NT2/D1 (cell line): Measurements from ENCODE around the gene SERINC5.

Source experiments
- DNase-seq: peaks from one replicate; pipeline ENCODE4 v3.0.0-alpha.2; 2011; ENCODE audit warnings: low read depth, low spot score
- H3K27me3 ChIP-seq: 2 replicates; pipeline ENCODE4 v1.6.0; 2011; ENCODE audit warnings: mild to moderate bottlenecking; ENCODE audit not compliant: insufficient read length, insufficient read depth
- H3K36me3 ChIP-seq: 2 replicates; pipeline ENCODE4 v1.6.1; 2011; ENCODE audit warnings: mild to moderate bottlenecking, low read length, mixed read lengths; ENCODE audit not compliant: insufficient read depth, insufficient read length
- H3K4me1 ChIP-seq: 2 replicates; pipeline ENCODE4 v1.5.1; 2011; ENCODE audit not compliant: insufficient read depth, insufficient read length
- H3K4me3 ChIP-seq: 2 replicates; pipeline ENCODE4 v1.5.1; 2011; ENCODE audit warnings: low read depth; ENCODE audit not compliant: insufficient read length
- H3K9ac ChIP-seq: 2 replicates; pipeline ENCODE4 v1.6.0; 2011; ENCODE audit warnings: low read depth; ENCODE audit not compliant: insufficient read length
- H3K9me3 ChIP-seq: 2 replicates; pipeline ENCODE4 v1.5.1; 2011; ENCODE audit warnings: mild to moderate bottlenecking, low read length; ENCODE audit not compliant: insufficient read depth
- SUZ12 ChIP-seq: IDR thresholded peaks from 2 replicates; pipeline ENCODE4 v1.6.1; 2011; ENCODE audit not compliant: insufficient read length, insufficient read depth; ENCODE audit errors: extremely low read depth
- YY1 ChIP-seq: IDR thresholded peaks from 2 replicates; pipeline ENCODE4 v1.6.1; 2011; ENCODE audit not compliant: insufficient read length, insufficient read depth
- ZNF274 ChIP-seq: IDR thresholded peaks from 2 replicates; pipeline ENCODE4 v1.6.1; 2011; ENCODE audit warnings: mild to moderate bottlenecking, low read depth, low read length

Gene SERINC5

GRCh38 chr5:80212171-80212667 lies 43.6 kb downstream of the SERINC5 start:
- Histone ChIP-seq H3K27me3 (no peaks in the 10 kb centered on the region), H3K9me3 (no peaks in the 10 kb centered on the region), H3K36me3 (peaks cover 17% of the 10 kb centered on the region), H3K4me1 (no peaks in the 10 kb centered on the region), H3K4me3 (no peak overlapping the region), H3K9ac (no peak overlapping the region)
- TF ChIP-seq YY1 = no peak
- TF ChIP-seq SUZ12 = no peak
- TF ChIP-seq ZNF274 = no peak
- no peak for DNase-seq

- TF ChIP-seq ZNF274 (no peak), YY1 (no peak), SUZ12 (no peak)
- DNase-seq = no peak
- H3K4me1 ChIP-seq = no peaks in the 10 kb centered on the region
- no peak overlapping the region for H3K9ac ChIP-seq
- no peaks in the 10 kb centered on the region for H3K9me3 ChIP-seq
- no peak overlapping the region for H3K4me3 ChIP-seq
- no peaks in the 10 kb centered on the region for H3K27me3 ChIP-seq
- H3K36me3 ChIP-seq = peaks cover 17% of the 10 kb centered on the region
Measured at GRCh38 chr5:80211327-80211726, 44.5 kb downstream of the SERINC5 start.

- Histone ChIP-seq H3K27me3 (no peaks in the 10 kb centered on the region), H3K36me3 (peaks cover 17% of the 10 kb centered on the region), H3K9me3 (no peaks in the 10 kb centered on the region), H3K9ac (no peak overlapping the region), H3K4me3 (no peak overlapping the region), H3K4me1 (no peaks in the 10 kb centered on the region)
- no peak for DNase-seq
- TF ChIP-seq SUZ12 (no peak), YY1 (no peak), ZNF274 (no peak)
Measured at GRCh38 chr5:80210014-80210413, 45.8 kb downstream of the SERINC5 start.

- peaks cover 2% of the 10 kb centered on the region for H3K4me1 ChIP-seq
- peaks cover 26% of the 10 kb centered on the region for H3K36me3 ChIP-seq
Measured at GRCh38 chr5:80208381-80208780, 47.5 kb downstream of the SERINC5 start.

GRCh38 chr5:80207832-80208231 lies 48.0 kb downstream of the SERINC5 start:
- no peaks in the 10 kb centered on the region for H3K27me3 ChIP-seq
- H3K36me3 ChIP-seq = peaks cover 28% of the 10 kb centered on the region
- no peaks in the 10 kb centered on the region for H3K9me3 ChIP-seq
- TF ChIP-seq SUZ12 = no peak
- TF ChIP-seq YY1 = no peak
- no peak for TF ChIP-seq ZNF274
- DNase-seq = no peak
- peaks cover 2% of the 10 kb centered on the region for H3K4me1 ChIP-seq
- H3K4me3 ChIP-seq = no peak overlapping the region
- no peak overlapping the region for H3K9ac ChIP-seq

More at GRCh38 chr5:80208381-80208780, 47.5 kb downstream of the SERINC5 start:
- Histone ChIP-seq H3K9ac (no peak overlapping the region), H3K4me3 (no peak overlapping the region), H3K27me3 (no peaks in the 10 kb centered on the region), H3K9me3 (no peaks in the 10 kb centered on the region)
- DNase-seq = no peak
- TF ChIP-seq SUZ12 = no peak
- no peak for TF ChIP-seq ZNF274
- no peak for TF ChIP-seq YY1

- DNase-seq = no peak
- TF ChIP-seq SUZ12 (no peak), YY1 (no peak), ZNF274 (no peak)
- Histone ChIP-seq H3K36me3 (peaks cover 38% of the 10 kb centered on the region), H3K4me1 (peaks cover 2% of the 10 kb centered on the region), H3K9me3 (no peaks in the 10 kb centered on the region), H3K27me3 (no peaks in the 10 kb centered on the region), H3K4me3 (no peak overlapping the region), H3K9ac (no peak overlapping the region)
Measured at GRCh38 chr5:80206282-80206681, 49.6 kb downstream of the SERINC5 start.

GRCh38 chr5:80205846-80206245 lies 50.0 kb downstream of the SERINC5 start:
- TF ChIP-seq ZNF274 = no peak
- TF ChIP-seq YY1 = no peak
- no peak for TF ChIP-seq SUZ12
- peaks cover 38% of the 10 kb centered on the region for H3K36me3 ChIP-seq
- H3K4me3 ChIP-seq = no peak overlapping the region
- H3K9ac ChIP-seq = no peak overlapping the region
- no peaks in the 10 kb centered on the region for H3K27me3 ChIP-seq
- DNase-seq = no peak
- peaks cover 2% of the 10 kb centered on the region for H3K4me1 ChIP-seq
- no peaks in the 10 kb centered on the region for H3K9me3 ChIP-seq
